Measurements from ENCODE around the gene OR14I1. TPM values are rescaled to one million over a fixed set of nuclear protein-coding genes. Genes with fewer than 3 reads are reported as not detected.
"Not testable (repeated sequence)": the region's sequence is repeated elsewhere in the genome, so short reads cannot be mapped to it uniquely, and the experiment has no call there.

The OR14I1 gene
- total and polyA plus RNA-seq, 8 donors = not detected

DNA sequence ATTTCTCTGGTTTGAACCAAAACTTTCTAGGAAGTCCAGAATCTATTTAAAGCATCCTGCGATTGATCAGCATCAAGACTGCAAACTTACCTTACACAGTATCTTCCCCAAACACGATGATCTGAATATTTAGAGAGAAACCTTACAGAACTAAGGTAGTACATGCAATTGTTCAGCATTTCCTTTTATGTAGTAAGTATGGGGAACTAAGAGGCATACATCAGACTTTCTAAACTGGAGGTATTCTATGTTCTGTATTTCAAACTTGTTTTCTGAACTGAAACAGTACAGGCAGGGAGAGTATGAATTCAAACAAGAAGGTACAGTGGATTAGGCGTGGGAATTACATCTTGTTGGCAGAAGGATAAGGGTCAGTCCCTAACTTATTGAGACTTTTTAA, 47.2 kb downstream of the OR14I1 start, which contains the start of gene OR2T27:
Gene OR2T27, minus strand, starts transcription at position 175 of the 400 bp plus-strand sequence. CDS start 4,644 bp downstream, outside the sequence.
- intact Hi-C loops (cut with DNase I); FAIRE-seq; H3K4me1 ChIP-seq; H3K27me3 ChIP-seq; H3K27ac ChIP-seq; H3K9me3 ChIP-seq; H3K36me3 ChIP-seq; H3K4me3 ChIP-seq; ATAC-seq; DNase-seq: not testable (repeated sequence)
- whole genome bisulfite sequencing, 2 donors = no CpG with 5 or more reads among the region's 3 CpGs

Other genes with a start within 250 kb of the OR14I1 start
- not detected for gene OR2T3, start 229.4 kb downstream of the OR14I1 start, total RNA-seq
- not detected for gene OR2T3, start 229.4 kb downstream of the OR14I1 start, polyA plus RNA-seq
- gene OR2T5, start 214.2 kb downstream of the OR14I1 start, total RNA-seq = not detected
- not detected for gene OR2T5, start 214.2 kb downstream of the OR14I1 start, polyA plus RNA-seq
- not detected for gene OR2G6, start 194.7 kb downstream of the OR14I1 start, total RNA-seq
- not detected for gene OR2G6, start 194.7 kb downstream of the OR14I1 start, polyA plus RNA-seq
- under 1 TPM in 1 of 6 donors, not detected in 5; 0.12 TPM for gene OR2T29, start 140.0 kb downstream of the OR14I1 start, total RNA-seq
- not detected for gene OR2T29, start 140.0 kb downstream of the OR14I1 start, polyA plus RNA-seq
- not detected for gene OR2T34, start 128.0 kb downstream of the OR14I1 start, total RNA-seq
- gene OR2T34, start 128.0 kb downstream of the OR14I1 start, polyA plus RNA-seq = not detected
- under 1 TPM in 1 of 6 donors, not detected in 5; 0.12 TPM for gene OR2T10, start 105.1 kb downstream of the OR14I1 start, total RNA-seq
- gene OR2T10, start 105.1 kb downstream of the OR14I1 start, polyA plus RNA-seq = under 1 TPM; 0.23 TPM
- under 1 TPM in 2 of 6 donors, not detected in 4; 0.09 to 0.12 TPM for gene OR2T11, start 67.7 kb downstream of the OR14I1 start, total RNA-seq
- gene OR2T11, start 67.7 kb downstream of the OR14I1 start, polyA plus RNA-seq = under 1 TPM in 1 of 2 donors, not detected in 1; 0.04 TPM
- gene OR2T35, start 57.5 kb downstream of the OR14I1 start, total RNA-seq = not detected
- not detected for gene OR2T35, start 57.5 kb downstream of the OR14I1 start, polyA plus RNA-seq
- gene OR2T27, start 47.2 kb downstream of the OR14I1 start, total RNA-seq = not detected
- not detected for gene OR2T27, start 47.2 kb downstream of the OR14I1 start, polyA plus RNA-seq
- gene LYPD8, start 53.0 kb upstream of the OR14I1 start, total RNA-seq = not detected
- gene LYPD8, start 53.0 kb upstream of the OR14I1 start, polyA plus RNA-seq = not detected
- 10 to 100 TPM in 1 of 6 donors, 1 to 10 TPM in 5; 6.1 to 15.7 (median 7.6) TPM for gene SH3BP5L, start 123.1 kb upstream of the OR14I1 start, total RNA-seq
- 10 to 100 TPM; 13.6 to 15.8 TPM for gene SH3BP5L, start 123.1 kb upstream of the OR14I1 start, polyA plus RNA-seq
- gene ZNF672, start 135.5 kb upstream of the OR14I1 start, total RNA-seq = 10 to 100 TPM; 13.0 to 22.6 (median 15.5) TPM
- 10 to 100 TPM in 1 of 2 donors, 1 to 10 TPM in 1; 9.7 to 16.0 TPM for gene ZNF672, start 135.5 kb upstream of the OR14I1 start, polyA plus RNA-seq
- gene ZNF692, start 156.3 kb upstream of the OR14I1 start, total RNA-seq = 10 to 100 TPM; 11.9 to 36.5 (median 21.3) TPM
- gene ZNF692, start 156.3 kb upstream of the OR14I1 start, polyA plus RNA-seq = 100 to 1,000 TPM; 191 to 233 TPM
- gene PGBD2, start 203.5 kb upstream of the OR14I1 start, total RNA-seq = 1 to 10 TPM; 2.2 to 7.5 (median 4.0) TPM
- 1 to 10 TPM; 5.8 to 6.9 TPM for gene PGBD2, start 203.5 kb upstream of the OR14I1 start, polyA plus RNA-seq

Data from pancreas (tissue), 10 donors.